Endothelial cell of umbilical vein (primary cell): Measurements from ENCODE around the gene PAPPA. TPM values are rescaled to one million over a fixed set of nuclear protein-coding genes. Genes with fewer than 3 reads are reported as not detected.

Experiments used
- BruUV-seq: library from RNA; stranded (reverse); fragments of 400-500 nt; replicated peaks from 2 replicates; lab custom pipeline; 2021; lab: Mats Ljungman, UMichigan
- CTCF ChIA-PET: fragments of 300-600, 350-600 bp; sonication (Branson Sonifier 250); formaldehyde crosslinking; loops from one replicate; lab custom pipeline; 2021; ENCODE audit warnings: antibody characterized with exemption, inconsistent platforms; lab: Charles Lee
- POLR2A ChIA-PET: fragments of 300-600, 350-600 bp; sonication (Branson Sonifier 250); formaldehyde crosslinking; loops from one replicate; lab custom pipeline; 2021; ENCODE audit warnings: antibody characterized with exemption, inconsistent platforms; lab: Charles Lee
- DNase-seq: peaks from one replicate; pipeline ENCODE4 v3.0.0-alpha.2; 2011; ENCODE audit warnings: low read depth, low spot score
- FAIRE-seq: peaks from 2 replicates; lab custom pipeline; 2011; peaks lifted over from hg19 to GRCh38; lab: Jason Lieb, UNC
- H2AFZ ChIP-seq: 2 replicates; pipeline ENCODE4 v1.6.0; 2012; ENCODE audit warnings: low read depth, low read length, control low read depth, inconsistent platforms
- H3K27ac ChIP-seq: 2 replicates; pipeline ENCODE4 v1.5.1; 2011; ENCODE audit warnings: low read depth, mild to moderate bottlenecking, control low read depth, low read length, moderate library complexity; ENCODE audit not compliant: insufficient read depth
- H3K27me3 ChIP-seq, 2 experiments: 2 replicates each; pipeline versions ENCODE4 v1.6.0 to v1.6.1; 2011; ENCODE audit warnings: low read length in 2 of 2, mixed read lengths in 1 of 2; ENCODE audit not compliant: control insufficient read depth in 2 of 2, insufficient read depth in 2 of 2
- H3K36me3 ChIP-seq, 2 experiments: 2 replicates in 1 of 2; 3 replicates in 1 of 2; pipeline ENCODE4 v1.5.1; 2011; ENCODE audit warnings: low read length in 2 of 2, mild to moderate bottlenecking in 1 of 2, moderate library complexity in 1 of 2; ENCODE audit not compliant: control insufficient read depth in 2 of 2, insufficient read depth in 2 of 2; ENCODE audit errors: extremely low read depth in 1 of 2
- H3K4me1 ChIP-seq: 3 replicates; pipeline ENCODE4 v1.5.1; 2011; ENCODE audit warnings: mild to moderate bottlenecking, low read length; ENCODE audit not compliant: control insufficient read depth, insufficient read depth; ENCODE audit errors: extremely low read depth
- H3K4me2 ChIP-seq: 2 replicates; pipeline ENCODE4 v1.6.1; 2011; ENCODE audit warnings: low read length, control low read depth, mixed read lengths; ENCODE audit not compliant: insufficient read depth
- H3K4me3 ChIP-seq, 3 experiments: fragments of 200-600 bp in 1 of 3; sonication (generic), shearing (Covaris generic) in 1 of 3; replicated peaks in 1 of 3; 2 replicates each; pipeline ENCODE4 v1.5.1; 2011 to 2016; ENCODE audit warnings: control low read depth in 3 of 3, low read length in 3 of 3, mild to moderate bottlenecking in 2 of 3, inconsistent platforms in 1 of 3, low read depth in 1 of 3, moderate library complexity in 1 of 3; ENCODE audit not compliant: insufficient read depth in 1 of 3
- H3K79me2 ChIP-seq: 2 replicates; pipeline ENCODE4 v1.6.0; 2012; ENCODE audit warnings: low read length, inconsistent platforms; ENCODE audit not compliant: control insufficient read depth, insufficient read depth
- H3K9ac ChIP-seq: replicated peaks from 2 replicates; pipeline ENCODE3; 2011; ENCODE audit warnings: low read length, control low read depth; ENCODE audit not compliant: insufficient read depth; ENCODE audit errors: extremely low read depth
- H3K9me1 ChIP-seq: replicated peaks from 3 replicates; pipeline ENCODE4 v1.6.0; 2011; ENCODE audit warnings: mild to moderate bottlenecking, low read length; ENCODE audit not compliant: control insufficient read depth, insufficient read depth; ENCODE audit errors: extremely low read depth
- H3K9me3 ChIP-seq: replicated peaks from 2 replicates; pipeline ENCODE4 v1.5.1; 2012; ENCODE audit warnings: low read length, inconsistent platforms; ENCODE audit not compliant: control insufficient read depth, insufficient read depth
- H4K20me1 ChIP-seq: replicated peaks from 2 replicates; pipeline ENCODE3; 2011; ENCODE audit warnings: mild to moderate bottlenecking, low read length; ENCODE audit not compliant: control insufficient read depth, insufficient read depth; ENCODE audit errors: extremely low read depth
- CTCF ChIP-seq, 2 donors: IDR thresholded peaks; 1 replicate in 1 of 2; 2 replicates in 1 of 2; pipeline ENCODE4 v1.5.1; 2011; ENCODE audit warnings: low read length in 2 of 2, mild to moderate bottlenecking in 2 of 2, moderate library complexity in 2 of 2, control low read depth in 1 of 2, inconsistent platforms in 1 of 2, low read depth in 1 of 2; ENCODE audit not compliant: insufficient read depth in 1 of 2; ENCODE audit errors: extremely low read depth in 1 of 2
- EZH2 ChIP-seq: IDR thresholded peaks from 2 replicates; pipeline ENCODE4 v1.6.1; 2012; ENCODE audit warnings: borderline replicate concordance, low read depth, mild to moderate bottlenecking, moderate library complexity, low read length, inconsistent platforms; ENCODE audit not compliant: severe bottlenecking
- FOS ChIP-seq: IDR thresholded peaks from 2 replicates; pipeline ENCODE4 v1.6.1; 2011; ENCODE audit warnings: mild to moderate bottlenecking, low read length, moderate library complexity, borderline replicate concordance; ENCODE audit not compliant: insufficient read depth
- GATA2 ChIP-seq: IDR thresholded peaks from 2 replicates; pipeline ENCODE4 v1.7.0; 2011; ENCODE audit warnings: low read depth, mild to moderate bottlenecking, moderate library complexity, mixed read lengths, low read length; ENCODE audit not compliant: insufficient read length, insufficient read depth
- JUN ChIP-seq: IDR thresholded peaks from 2 replicates; pipeline ENCODE4 v1.6.1; 2011; ENCODE audit warnings: borderline replicate concordance, low read depth; ENCODE audit not compliant: insufficient read length, insufficient read depth
- MAX ChIP-seq: IDR thresholded peaks from 2 replicates; pipeline ENCODE4 v1.6.1; 2011; ENCODE audit not compliant: insufficient read depth, insufficient read length
- MYC ChIP-seq: IDR thresholded peaks from one replicate; pipeline ENCODE4 v1.6.1; 2011; ENCODE audit warnings: mild to moderate bottlenecking, low read depth, low read length
- POLR2A ChIP-seq: IDR thresholded peaks from 2 replicates; pipeline ENCODE4 v1.6.1; 2012; ENCODE audit warnings: low read depth, mild to moderate bottlenecking, control low read depth, low read length
- POLR2AphosphoS5 ChIP-seq: IDR thresholded peaks from 2 replicates; pipeline ENCODE4 v1.6.1; 2012; ENCODE audit warnings: low read depth, mild to moderate bottlenecking, control low read depth, low read length, moderate library complexity; ENCODE audit not compliant: insufficient read depth
- dilution Hi-C: fragments of 300-500 bp; cut with MboI; formaldehyde crosslinking; loops from one replicate; pipeline ENCODE4 v1.15.0; 2019; ENCODE audit warnings: low sequenced_read_pairs; ENCODE audit not compliant: extremely low pct_ligation_motif_present
- intact Hi-C: fragments of 100-400 bp; cut with micrococcal nuclease; formaldehyde crosslinking; loops from one replicate; pipeline ENCODE4 v1.10.0; 2022
- polyA plus RNA-seq, 4 experiments: library from polyadenylated mRNA; depleted of rRNA in 3 of 4; stranded (reverse) in 3 of 4; unstranded in 1 of 4; fragments of >200 nt; gene quantifications; 2 replicates each; pipeline versions ENCODE4 v1.2.1 to v1.2.3, GENCODE V29; 2011 to 2012; ENCODE audit warnings: missing spikeins in 1 of 4
- total RNA-seq: library from RNA; stranded (reverse); gene quantifications from 2 replicates; pipeline ENCODE4 v1.2.3, GENCODE V29; 2021

The PAPPA gene
- total and polyA plus RNA-seq, 2 donors (not counting 3 experiments of a cell fraction or from before 2014, with no cell fraction given) = 0.13 to 0.41 TPM

DNA sequence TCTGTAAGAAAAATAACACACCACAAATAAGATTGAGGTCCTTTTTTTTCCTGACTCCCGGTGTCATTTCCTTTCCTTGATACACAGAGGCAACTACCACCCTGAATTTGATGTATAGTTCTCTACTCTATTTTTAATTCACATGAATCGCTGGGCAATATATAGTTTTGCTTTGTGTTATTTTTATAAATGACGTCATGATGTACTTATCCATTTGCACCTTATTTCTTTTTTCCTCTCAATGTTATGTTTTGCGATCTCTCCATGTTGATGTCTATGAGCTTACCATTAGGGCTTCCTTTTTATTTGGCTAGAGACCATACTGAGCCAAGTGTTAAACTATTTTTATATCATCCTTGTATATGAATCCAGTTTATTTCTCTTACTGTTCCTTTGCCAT lies 175.9 kb downstream of the PAPPA start:
- dilution Hi-C loops = no loop called here
- CTCF ChIA-PET = no interaction called here
- H3K9ac ChIP-seq = no peak overlapping the region
- H3K4me1 ChIP-seq = no peaks in the 10 kb centered on the region
- H3K4me3 ChIP-seq = no peak overlapping the region
- H3K9me3 ChIP-seq = no peaks in the 10 kb centered on the region
- H4K20me1 ChIP-seq = no peaks in the 10 kb centered on the region
- no peaks in the 10 kb centered on the region for H3K79me2 ChIP-seq
- DNase-seq (no peak), FAIRE-seq (no peak)
- H3K36me3 ChIP-seq = no peaks in the 10 kb centered on the region
- H3K4me2 ChIP-seq = no peak overlapping the region
- TF ChIP-seq JUN = no peak
- TF ChIP-seq FOS = no peak
- no peak for TF ChIP-seq CTCF (IDR thresholded peaks at IDR 0.05; ENCODE audit: extremely low read depth in 1 of 2, insufficient read depth in 1 of 2, low read depth in 1 of 2, low read length in 2 of 2)
- no peak for TF ChIP-seq POLR2A
- no peak for TF ChIP-seq POLR2AphosphoS5
- no peak for TF ChIP-seq MYC
- no peak for TF ChIP-seq MAX
- TF ChIP-seq GATA2 = no peak
- no peak for TF ChIP-seq EZH2
- POLR2A ChIA-PET = no interaction called here
- intact Hi-C loops = no loop called here
- H3K27ac ChIP-seq = no peak overlapping the region
- H3K27me3 ChIP-seq = no peaks in the 10 kb centered on the region
- no TSS peak for BruUV-seq
- no peak overlapping the region for H2AFZ ChIP-seq
- no peaks in the 10 kb centered on the region for H3K9me1 ChIP-seq
